Mesendoderm (in vitro differentiated cells): Measurements from ENCODE around the gene SEC14L2.

ENCODE experiments used
- DNase-seq: peaks from one replicate; pipeline ENCODE4 v3.0.0; 2013
- H2AK5ac ChIP-seq: 2 replicates; pipeline ENCODE4 v1.6.1; 2013; ENCODE audit warnings: low read length, inconsistent platforms
- H2BK120ac ChIP-seq: 2 replicates; pipeline ENCODE4 v1.6.1; 2013; ENCODE audit warnings: low read depth, mild to moderate bottlenecking, low read length, moderate library complexity, mixed read lengths
- H2BK15ac ChIP-seq: replicated peaks from 2 replicates; pipeline ENCODE4 v1.6.1; 2013; ENCODE audit warnings: low read depth, mild to moderate bottlenecking, moderate library complexity
- H2BK5ac ChIP-seq: 2 replicates; pipeline ENCODE4 v1.6.1; 2013; ENCODE audit warnings: low read length, inconsistent platforms
- H3K18ac ChIP-seq: 2 replicates; pipeline ENCODE4 v1.6.1; 2013; ENCODE audit warnings: mild to moderate bottlenecking, low read length, mixed read lengths
- H3K23ac ChIP-seq: one replicate; pipeline ENCODE4 v1.6.1; 2013; ENCODE audit warnings: low read length
- H3K27ac ChIP-seq: 2 replicates; pipeline ENCODE4 v1.5.1; 2013; ENCODE audit warnings: low read depth, mild to moderate bottlenecking, inconsistent platforms, low read length, moderate library complexity
- H3K27me3 ChIP-seq: 2 replicates; pipeline ENCODE4 v1.6.1; 2013; ENCODE audit warnings: low read length, control low read depth, mild to moderate bottlenecking, inconsistent platforms; ENCODE audit not compliant: insufficient read depth, poor library complexity
- H3K36me3 ChIP-seq: 2 replicates; pipeline ENCODE4 v1.6.1; 2013; ENCODE audit warnings: low read length, inconsistent platforms; ENCODE audit not compliant: control insufficient read depth, insufficient read depth
- H3K4ac ChIP-seq: one replicate; pipeline ENCODE4 v1.6.1; 2013; ENCODE audit warnings: low read depth, mild to moderate bottlenecking, low read length, moderate library complexity
- H3K4me1 ChIP-seq: 2 replicates; pipeline ENCODE4 v1.6.1; 2013; ENCODE audit warnings: low read depth, low read length, inconsistent platforms; ENCODE audit not compliant: control insufficient read depth
- H3K4me2 ChIP-seq: 2 replicates; pipeline ENCODE4 v1.6.1; 2013; ENCODE audit warnings: low read length
- H3K4me3 ChIP-seq: 2 replicates; pipeline ENCODE4 v1.5.1; 2013; ENCODE audit warnings: mild to moderate bottlenecking, low read length
- H3K56ac ChIP-seq: one replicate; pipeline ENCODE4 v1.6.1; 2013; ENCODE audit warnings: low read length
- H3K79me1 ChIP-seq: 2 replicates; pipeline ENCODE4 v1.6.1; 2013; ENCODE audit warnings: low read length, inconsistent platforms
- H3K79me2 ChIP-seq: 2 replicates; pipeline ENCODE4 v1.6.1; 2013; ENCODE audit warnings: mild to moderate bottlenecking, low read length; ENCODE audit not compliant: control insufficient read depth, insufficient read depth
- H3K9ac ChIP-seq: 2 replicates; pipeline ENCODE4 v1.6.1; 2013; ENCODE audit warnings: low read length, inconsistent platforms
- H4K5ac ChIP-seq: one replicate; pipeline ENCODE4 v1.6.1; 2013; ENCODE audit warnings: low read length
- H4K8ac ChIP-seq: one replicate; pipeline ENCODE4 v1.6.1; 2013; ENCODE audit warnings: low read depth, mild to moderate bottlenecking, control low read depth, low read length, moderate library complexity
- WGBS: extraction: QIAGEN DNeasy Blood & Tissue Kit; methylation state at CpG from one replicate; pipeline ENCODE4 v1.1.7; 2013; ENCODE audit warnings: low lambda C conversion rate, missing lambda C conversion rate; ENCODE audit not compliant: insufficient coverage; ENCODE audit errors: extremely low coverage; 5-methylcytosine and 5-hydroxymethylcytosine counted together

SEC14L2 gene

DNA sequence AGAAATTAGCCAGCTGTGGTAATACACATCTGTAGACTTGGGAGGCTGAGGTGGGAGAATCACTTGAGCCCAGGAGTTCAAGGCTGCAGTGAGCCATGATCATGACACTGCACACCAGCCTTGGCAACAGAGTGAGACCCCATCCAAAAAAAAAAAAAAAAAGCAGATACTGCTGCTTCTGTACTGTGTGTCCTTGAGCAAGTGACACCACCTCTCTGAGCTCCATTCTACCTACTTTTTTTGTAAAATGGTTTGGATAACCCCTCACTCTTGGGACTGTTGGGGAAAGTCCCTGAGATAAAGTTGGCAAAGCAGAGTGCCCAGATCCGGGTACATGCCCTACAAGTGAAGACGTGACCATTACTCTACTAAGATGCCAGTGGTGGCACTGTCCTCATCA, 72.3 kb downstream of the SEC14L2 start:
- Histone ChIP-seq H3K4ac (no peak overlapping the region), H3K79me2 (no peaks in the 10 kb centered on the region), H3K23ac (no peak overlapping the region), H3K27ac (no peak overlapping the region), H3K18ac (no peak overlapping the region), H3K79me1 (no peaks in the 10 kb centered on the region), H2BK120ac (no peak overlapping the region), H3K36me3 (no peaks in the 10 kb centered on the region), H3K4me3 (no peak overlapping the region), H4K8ac (no peak overlapping the region), H2BK5ac (no peak overlapping the region), H4K5ac (no peak overlapping the region), H3K4me1 (no peaks in the 10 kb centered on the region), H3K4me2 (no peak overlapping the region), H2BK15ac (no peak overlapping the region), H3K56ac (no peak overlapping the region), H3K27me3 (no peaks in the 10 kb centered on the region), H2AK5ac (no peak overlapping the region), H3K9ac (no peak overlapping the region)
- DNase-seq = no peak
- WGBS = no CpG with 5 or more reads among the region's 2 CpGs

GRCh38 chr22:30470655-30471054, 73.8 kb downstream of the SEC14L2 start:
- no peak for DNase-seq
- H4K5ac ChIP-seq = no peak overlapping the region
- H2BK15ac ChIP-seq = no peak overlapping the region
- H3K4ac ChIP-seq = no peak overlapping the region
- H2BK5ac ChIP-seq = no peak overlapping the region
- WGBS = no CpG with 5 or more reads among the region's 2 CpGs
- H2BK120ac ChIP-seq = no peak overlapping the region
- H2AK5ac ChIP-seq = no peak overlapping the region
- H3K79me2 ChIP-seq = no peaks in the 10 kb centered on the region
- no peak overlapping the region for H4K8ac ChIP-seq
- no peak overlapping the region for H3K9ac ChIP-seq
- no peak overlapping the region for H3K4me3 ChIP-seq
- H3K23ac ChIP-seq = no peak overlapping the region
- H3K18ac ChIP-seq = no peak overlapping the region
- H3K27me3 ChIP-seq = no peaks in the 10 kb centered on the region
- H3K27ac ChIP-seq = no peak overlapping the region
- H3K36me3 ChIP-seq = no peaks in the 10 kb centered on the region
- no peaks in the 10 kb centered on the region for H3K79me1 ChIP-seq
- no peaks in the 10 kb centered on the region for H3K4me1 ChIP-seq
- H3K4me2 ChIP-seq = no peak overlapping the region
- no peak overlapping the region for H3K56ac ChIP-seq

DNA sequence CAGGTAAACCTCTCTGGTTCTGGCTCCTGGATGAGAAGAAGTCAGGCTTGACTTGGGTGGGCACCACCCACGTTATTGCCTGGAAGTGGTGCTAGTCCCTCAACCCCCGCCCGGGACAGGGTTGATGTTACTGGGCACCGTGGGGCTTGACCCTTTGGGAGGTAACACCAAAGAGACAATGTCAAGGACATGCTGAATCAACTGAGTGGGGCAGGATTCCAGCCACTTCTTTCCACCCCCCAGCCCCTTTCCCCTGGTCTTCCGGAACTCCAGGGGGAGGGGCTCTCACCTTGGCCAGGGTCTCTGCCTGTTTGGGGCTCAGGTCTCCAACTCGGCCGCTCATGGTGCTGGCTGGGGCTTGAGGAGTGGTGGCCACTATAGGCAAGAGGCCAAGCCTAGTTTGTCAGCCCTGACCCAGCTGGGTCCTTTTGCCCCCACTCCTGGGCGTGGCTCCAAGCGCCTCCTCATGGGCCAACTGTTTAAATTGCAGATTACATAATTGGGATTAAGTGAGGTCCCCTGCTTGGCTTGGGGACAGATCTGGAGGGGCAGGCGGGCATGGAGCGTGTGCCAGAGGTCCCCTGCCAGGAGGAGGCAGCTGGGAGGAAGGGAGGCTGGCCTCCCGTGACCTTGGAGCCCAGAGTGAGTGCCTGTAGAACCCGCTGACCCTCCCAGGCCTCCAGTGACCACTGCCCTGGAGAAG, 74.9 kb downstream of the SEC14L2 start, which contains the start of gene SEC14L3:
SEC14L3 (minus strand) TSS at position 402 of the 703 bp plus-strand sequence; CDS start at position 343, 59 bp downstream.
- no peak within 1 kb of the TSS for H3K4me2 ChIP-seq
- no peaks in the 10 kb centered on the region for H3K4me1 ChIP-seq
- H2BK120ac ChIP-seq = no peak within 1 kb of the TSS
- H3K27me3 ChIP-seq = no peaks in the 10 kb centered on the region
- H3K79me1 ChIP-seq = no peaks in the 10 kb centered on the region
- no peak within 1 kb of the TSS for H3K27ac ChIP-seq
- no peak within 1 kb of the TSS for H3K23ac ChIP-seq
- H3K79me2 ChIP-seq = no peaks in the 10 kb centered on the region
- no peak within 1 kb of the TSS for H3K56ac ChIP-seq
- no peak within 1 kb of the TSS for H2BK15ac ChIP-seq
- no peak within 1 kb of the TSS for H3K18ac ChIP-seq
- no peak within 1 kb of the TSS for H4K8ac ChIP-seq
- no peak within 1 kb of the TSS for H3K4me3 ChIP-seq
- no peak within 1 kb of the TSS for H4K5ac ChIP-seq
- WGBS = no CpG with 5 or more reads among the region's 13 CpGs
- no peak within 1 kb of the TSS for H3K4ac ChIP-seq
- H3K9ac ChIP-seq = no peak within 1 kb of the TSS
- H2BK5ac ChIP-seq = no peak within 1 kb of the TSS
- DNase-seq = no peak
- no peak within 1 kb of the TSS for H2AK5ac ChIP-seq
- H3K36me3 ChIP-seq = no peaks in the 10 kb centered on the region

- H3K79me1 ChIP-seq = no peaks in the 10 kb centered on the region
- DNase-seq = no peak
- no peak overlapping the region for H2AK5ac ChIP-seq
- H3K4ac ChIP-seq = no peak overlapping the region
- no peaks in the 10 kb centered on the region for H3K27me3 ChIP-seq
- H3K23ac ChIP-seq = no peak overlapping the region
- H2BK120ac ChIP-seq = no peak overlapping the region
- no peak overlapping the region for H2BK15ac ChIP-seq
- H3K4me1 ChIP-seq = no peaks in the 10 kb centered on the region
- H3K9ac ChIP-seq = no peak overlapping the region
- no peak overlapping the region for H2BK5ac ChIP-seq
- H3K36me3 ChIP-seq = no peaks in the 10 kb centered on the region
- H3K18ac ChIP-seq = no peak overlapping the region
- H3K56ac ChIP-seq = no peak overlapping the region
- H4K8ac ChIP-seq = no peak overlapping the region
- H3K79me2 ChIP-seq = no peaks in the 10 kb centered on the region
- H3K4me3 ChIP-seq = no peak overlapping the region
- no peak overlapping the region for H4K5ac ChIP-seq
- WGBS = no CpG with 5 or more reads among the region's 4 CpGs
- no peak overlapping the region for H3K4me2 ChIP-seq
- no peak overlapping the region for H3K27ac ChIP-seq
Observed at GRCh38 chr22:30472994-30473720, 76.3 kb downstream of the SEC14L2 start.

- no peak overlapping the region for H4K8ac ChIP-seq
- H2BK15ac ChIP-seq = no peak overlapping the region
- H3K4ac ChIP-seq = no peak overlapping the region
- WGBS = no CpG with 5 or more reads among the region's 4 CpGs
- no peak overlapping the region for H3K4me2 ChIP-seq
- no peak for DNase-seq
- no peak overlapping the region for H3K18ac ChIP-seq
- no peak overlapping the region for H2AK5ac ChIP-seq
- no peaks in the 10 kb centered on the region for H3K27me3 ChIP-seq
- no peak overlapping the region for H3K56ac ChIP-seq
- H3K4me1 ChIP-seq = no peaks in the 10 kb centered on the region
- H3K23ac ChIP-seq = no peak overlapping the region
- no peak overlapping the region for H2BK5ac ChIP-seq
- no peak overlapping the region for H2BK120ac ChIP-seq
- no peaks in the 10 kb centered on the region for H3K79me2 ChIP-seq
- H3K27ac ChIP-seq = no peak overlapping the region
- H3K36me3 ChIP-seq = no peaks in the 10 kb centered on the region
- H3K79me1 ChIP-seq = no peaks in the 10 kb centered on the region
- no peak overlapping the region for H3K4me3 ChIP-seq
- no peak overlapping the region for H3K9ac ChIP-seq
- no peak overlapping the region for H4K5ac ChIP-seq
Observed at GRCh38 chr22:30474121-30474520, 77.3 kb downstream of the SEC14L2 start.
